Vagina (tissue), 2 donors: ENCODE data around the gene PWWP2B.

Source experiments
- CTCF ChIP-seq, 3 experiments: fragments of 450-650 bp in 2 of 3; fragments of 200-600 bp in 1 of 3; sonication (generic) in 1 of 3; IDR thresholded peaks; one replicate each; pipeline ENCODE4 v1.5.1; 2017 to 2019; ENCODE audit warnings: antibody characterized with exemption in 3 of 3, mild to moderate bottlenecking in 2 of 3, moderate library complexity in 2 of 3
- POLR2AphosphoS5 ChIP-seq, 2 donors: sonication (generic); formaldehyde crosslinking; IDR thresholded peaks; one replicate each; pipeline ENCODE4 v1.9.0; 2017; ENCODE audit warnings: antibody characterized with exemption in 2 of 2, mild to moderate bottlenecking in 2 of 2, low read depth in 1 of 2; ENCODE audit not compliant: insufficient read depth in 1 of 2

GRCh38 chr10:132445516-132446194, 48.7 kb downstream of the PWWP2B start:
- TF ChIP-seq CTCF (IDR thresholded peaks at IDR 0.05): no peak
- no peak for TF ChIP-seq POLR2AphosphoS5 (IDR thresholded peaks at IDR 0.05; ENCODE audit: insufficient read depth in 1 of 2, low read depth in 1 of 2)
